Adipose tissue (tissue), 3 donors: Measurements from ENCODE around the gene CRYBG2. TPM values are rescaled to one million over a fixed set of nuclear protein-coding genes. Genes with fewer than 3 reads are reported as not detected.
"Not testable (repeated sequence)": the region's sequence is repeated elsewhere in the genome, so short reads cannot be mapped to it uniquely, and the experiment has no call there.

Experiments
- H3K27ac ChIP-seq: one replicate; pipeline ENCODE4 v1.5.1; 2013; ENCODE audit warnings: low read depth, low read length
- WGBS, 3 donors: extraction: QIAGEN DNeasy Blood & Tissue Kit; methylation state at CpG; one replicate each; pipeline ENCODE4 v1.1.7; 2013; 5-methylcytosine and 5-hydroxymethylcytosine counted together
- polyA plus RNA-seq, 3 donors: library from polyadenylated mRNA; stranded (reverse); fragments of 200-250 nt; gene quantifications; one replicate each; pipeline ENCODE4 v1.2.3, GENCODE V29; 2013
- donor health status: healthy with polysubstance abuse.
- donor health status: Bipolar disorder and iron deficiency.
- donor health status: healthy.

CRYBG2 gene, protein sequence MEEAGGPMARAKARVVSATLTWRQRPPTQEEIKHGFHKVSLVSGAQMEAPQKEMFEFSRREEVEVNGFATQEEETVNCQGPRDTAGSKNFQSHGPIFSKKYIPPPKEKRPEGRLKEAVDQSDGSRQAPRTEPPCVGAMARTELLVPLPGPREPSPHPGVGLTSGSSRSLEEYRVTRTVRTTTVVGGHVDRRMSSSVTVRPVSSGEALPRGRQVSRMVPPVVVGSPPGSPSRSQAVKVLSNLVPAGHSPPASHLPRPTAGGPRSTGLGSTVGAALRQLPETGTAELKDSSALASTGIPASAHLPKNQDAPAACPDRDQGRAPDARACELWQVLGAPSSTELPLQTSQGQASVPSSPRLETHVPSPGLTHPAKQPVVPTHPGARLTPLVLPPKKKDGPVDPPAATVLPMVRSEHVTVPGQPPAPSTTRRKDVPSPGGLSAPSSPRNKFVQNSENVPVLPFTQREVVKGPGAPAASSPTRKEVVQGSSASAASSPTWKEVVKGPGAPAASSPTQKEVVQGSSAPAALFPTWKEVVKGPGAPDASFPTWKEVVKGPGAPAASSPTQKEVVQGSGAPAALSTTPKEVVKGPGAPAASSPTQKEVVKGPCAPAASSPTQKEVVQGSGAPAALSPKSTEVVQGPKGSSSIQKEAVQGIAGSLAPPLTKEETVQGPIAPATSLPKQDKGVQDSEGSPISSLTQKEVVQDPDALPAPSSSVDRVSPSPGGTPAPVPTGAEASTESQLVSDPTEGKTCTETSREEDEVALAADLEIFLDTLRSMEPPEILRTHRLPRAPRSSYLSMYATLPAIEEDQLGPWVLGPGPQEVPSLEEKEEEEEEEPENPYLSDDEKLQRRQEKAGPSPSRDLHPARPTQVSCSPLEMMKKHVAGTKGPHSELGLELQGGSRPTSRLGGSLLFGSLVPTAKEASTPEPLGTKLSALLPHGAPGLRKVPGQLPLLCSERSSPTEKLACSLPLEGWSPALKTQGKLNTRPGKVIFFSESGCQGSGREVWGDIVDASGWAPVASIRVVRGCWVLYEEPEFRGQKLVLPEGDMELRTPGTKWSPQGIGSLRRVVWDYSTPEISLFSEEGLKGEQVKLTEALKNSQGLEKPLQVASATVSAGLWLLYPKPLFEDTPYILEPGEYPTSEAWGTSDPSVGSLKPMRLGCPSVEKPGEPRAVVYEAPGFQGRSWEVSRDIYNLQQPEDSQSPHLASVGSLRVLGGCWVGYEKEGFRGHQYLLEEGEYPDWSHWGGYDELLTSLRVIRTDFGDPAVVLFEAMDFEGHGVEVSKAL (N-terminal part only)
- under 1 TPM in 2 of 3 donors, not detected in 1; 0.14 to 0.18 TPM for polyA plus RNA-seq

DNA sequence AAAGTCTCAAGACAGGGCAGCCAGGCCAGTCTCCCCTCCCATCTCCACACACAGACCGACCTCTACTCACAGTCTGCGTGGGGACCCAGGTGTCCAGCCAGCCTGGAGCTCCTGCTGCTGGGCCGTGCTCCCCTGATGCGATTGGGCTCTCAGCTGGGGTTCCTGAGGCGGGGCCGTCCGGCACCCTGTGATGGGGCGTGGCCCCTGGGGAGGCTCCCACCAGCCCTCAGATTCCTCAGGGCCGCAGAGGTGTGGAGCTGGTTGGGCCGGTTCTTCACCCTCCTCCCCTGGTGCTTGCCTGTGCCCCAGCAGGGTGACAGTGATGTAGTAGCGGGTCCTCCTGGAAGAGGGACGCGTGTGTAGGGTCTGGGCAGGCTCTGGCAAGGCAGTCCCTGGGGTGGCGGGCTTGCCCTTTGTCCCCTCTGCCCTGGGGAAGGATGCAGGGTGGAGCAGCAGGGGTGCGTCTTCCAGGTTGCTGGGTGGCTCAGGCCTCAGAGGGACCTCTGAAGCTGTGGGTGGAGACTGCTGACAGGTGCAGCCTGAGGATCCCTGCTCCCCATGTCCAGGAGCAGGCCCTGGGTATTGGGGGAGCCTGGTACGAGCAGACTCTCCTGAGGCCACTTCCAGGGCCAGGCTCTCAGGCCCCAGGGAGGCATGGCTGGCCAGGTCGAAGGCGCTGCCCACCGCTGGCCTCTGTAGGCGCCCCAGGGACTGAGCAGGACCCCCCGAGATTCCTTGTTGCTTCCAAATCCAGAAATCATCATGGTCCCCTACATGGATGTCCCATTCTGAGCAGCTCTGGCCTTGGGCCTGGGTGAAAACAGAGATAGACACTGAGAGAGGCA is at the start of gene CRYBG2:
Gene CRYBG2 (minus strand): TSS at position 155 of the 845 bp plus-strand sequence. CDS start 7,473 bp downstream, outside the sequence.
- H3K27ac ChIP-seq: no peak within 1 kb of the TSS
- WGBS, 3 donors: 62 to 92% (median 85%) methylated on average over 18 to 21 of the region's 21 CpGs

- WGBS, 3 donors: 18 to 29% (median 26%) methylated on average over 4 of the region's 4 CpGs
Observed at GRCh38 chr1:26403656-26404055, 49.7 kb upstream of the CRYBG2 start.

GRCh38 chr1:26401891-26402290 is 48.0 kb upstream of the CRYBG2 start:
- 72 to 81% (median 78%) methylated on average over 3 of the region's 3 CpGs for WGBS, 3 donors
- H3K27ac ChIP-seq: no peak overlapping the region

More at GRCh38 chr1:26403656-26404055, 49.7 kb upstream of the CRYBG2 start:
- no peak overlapping the region for H3K27ac ChIP-seq

- H3K27ac ChIP-seq: no peak overlapping the region
- WGBS, 3 donors: 76 to 84% (median 82%) methylated on average over 3 of the region's 3 CpGs
Observed at GRCh38 chr1:26399034-26399433, 45.1 kb upstream of the CRYBG2 start.

DNA sequence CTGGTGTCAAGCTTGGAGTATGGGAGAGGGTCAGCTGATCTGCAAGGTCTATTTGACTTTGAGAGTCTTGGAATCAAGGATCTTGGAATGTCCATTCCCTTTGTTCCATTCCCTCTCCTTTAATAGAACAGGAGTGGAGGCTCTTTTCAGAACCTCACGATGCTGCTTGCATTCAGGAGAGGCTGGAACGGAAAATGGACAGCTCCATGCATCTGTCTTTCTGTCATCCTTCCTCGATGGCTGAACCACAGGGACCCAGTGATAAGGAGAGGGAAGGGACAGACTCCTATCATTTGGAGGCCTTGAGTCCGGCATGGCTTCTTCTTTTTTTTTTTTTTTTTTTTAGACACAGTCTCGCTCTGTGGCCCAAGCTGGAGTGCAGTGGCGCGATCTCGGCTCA is 41.8 kb upstream of the CRYBG2 start:
- WGBS, 3 donors: 78 to 85% (median 83%) methylated on average over 7 to 8 of the region's 8 CpGs
- H3K27ac ChIP-seq: no peak overlapping the region

GRCh38 chr1:26391450-26391849 is 37.5 kb upstream of the CRYBG2 start:
- WGBS, 3 donors: 6 to 15% (median 7%) methylated on average over 3 of the region's 3 CpGs
- H3K27ac ChIP-seq: no peak overlapping the region

GRCh38 chr1:26389604-26390247 is 35.8 kb upstream of the CRYBG2 start:
- 69 to 73% (median 70%) methylated on average over 4 of the region's 4 CpGs for WGBS, 3 donors
- H3K27ac ChIP-seq: no peak overlapping the region

DNA sequence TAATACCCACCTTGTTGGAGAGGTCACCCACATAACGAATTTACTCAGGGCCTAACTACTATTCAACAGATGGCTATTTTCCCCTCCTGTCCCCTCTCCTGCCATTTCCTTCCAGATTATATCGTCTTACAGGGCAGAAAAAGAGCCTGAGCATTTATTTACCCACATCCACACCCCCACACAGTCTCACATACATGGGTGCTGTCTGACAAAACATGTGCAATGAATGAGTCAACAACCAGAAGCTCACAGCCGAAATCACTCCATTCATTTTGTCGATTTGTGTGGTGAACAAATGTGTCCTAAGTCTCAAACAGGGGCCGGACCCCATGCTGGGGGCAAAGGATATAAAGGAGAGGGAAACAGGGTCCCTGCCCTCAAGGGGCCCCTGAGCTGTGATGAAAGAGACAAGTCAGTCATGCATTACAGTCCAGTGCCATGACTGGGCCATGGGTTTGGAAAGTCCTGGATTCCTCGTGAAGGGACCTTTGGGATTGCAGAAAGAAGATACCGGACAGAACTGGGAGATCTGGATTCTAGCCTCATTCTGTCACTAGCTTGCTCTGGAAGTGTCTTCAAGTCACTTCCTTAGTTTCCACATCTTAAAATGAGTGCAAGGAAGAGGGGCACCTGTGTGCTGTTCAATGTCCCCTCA is 35.0 kb upstream of the CRYBG2 start:
- 76 to 82% (median 79%) methylated on average over 7 of the region's 7 CpGs for WGBS, 3 donors
- no peak overlapping the region for H3K27ac ChIP-seq

DNA sequence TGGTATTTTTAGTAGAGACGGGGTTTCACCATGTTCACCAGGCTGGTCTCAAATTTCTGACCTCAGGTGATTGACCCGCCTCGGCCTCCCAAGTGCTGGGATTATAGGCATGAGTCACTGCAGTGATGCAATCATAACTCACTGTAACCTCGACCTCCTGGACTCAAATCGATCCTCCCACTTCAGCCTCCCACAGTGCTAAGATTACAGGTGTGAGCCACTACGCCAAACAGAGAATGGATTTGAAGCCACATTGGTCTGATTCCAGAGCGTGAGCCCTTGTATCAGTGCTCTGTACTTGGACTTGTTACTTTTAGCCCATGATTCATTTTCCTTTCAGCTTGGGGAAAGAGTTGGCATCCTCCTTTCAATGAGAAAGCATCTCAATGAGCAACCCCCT is 33.5 kb upstream of the CRYBG2 start:
- H3K27ac ChIP-seq: no peak overlapping the region
- 65 to 72% (median 71%) methylated on average over 7 of the region's 7 CpGs for WGBS, 3 donors

- H3K27ac ChIP-seq: not testable (repeated sequence)
Observed at GRCh38 chr1:26385063-26385462, 31.1 kb upstream of the CRYBG2 start.

DNA sequence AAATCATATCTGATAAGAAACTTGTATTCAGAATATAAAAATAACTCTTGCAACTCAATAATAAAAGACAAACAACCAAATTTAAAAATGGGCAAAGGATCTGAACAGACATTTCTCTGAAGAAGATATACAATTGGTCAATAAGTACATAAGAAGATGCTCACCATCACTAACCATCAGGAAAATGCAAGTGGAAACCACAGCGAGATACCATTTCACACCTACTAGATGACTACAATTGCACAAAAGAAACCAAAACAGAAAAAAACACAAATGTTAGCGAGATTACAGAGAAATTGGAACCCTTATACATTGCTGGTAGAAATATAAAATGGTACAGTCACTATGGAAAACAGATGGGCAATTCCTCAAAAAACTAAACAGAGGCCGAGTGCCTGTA is 30.1 kb upstream of the CRYBG2 start:
- 77 to 90% (median 80%) methylated on average over 3 of the region's 3 CpGs for WGBS, 3 donors
- H3K27ac ChIP-seq: no peak overlapping the region

More at GRCh38 chr1:26385063-26385462, 31.1 kb upstream of the CRYBG2 start:
- WGBS, 3 donors: 73 to 89% (median 86%) methylated on average over 3 of the region's 3 CpGs

GRCh38 chr1:26378879-26379251 is 24.9 kb upstream of the CRYBG2 start:
- whole genome bisulfite sequencing, 3 donors: 91 to 95% (median 91%) methylated on average over 3 of the region's 3 CpGs
- H3K27ac ChIP-seq: no peak overlapping the region

DNA sequence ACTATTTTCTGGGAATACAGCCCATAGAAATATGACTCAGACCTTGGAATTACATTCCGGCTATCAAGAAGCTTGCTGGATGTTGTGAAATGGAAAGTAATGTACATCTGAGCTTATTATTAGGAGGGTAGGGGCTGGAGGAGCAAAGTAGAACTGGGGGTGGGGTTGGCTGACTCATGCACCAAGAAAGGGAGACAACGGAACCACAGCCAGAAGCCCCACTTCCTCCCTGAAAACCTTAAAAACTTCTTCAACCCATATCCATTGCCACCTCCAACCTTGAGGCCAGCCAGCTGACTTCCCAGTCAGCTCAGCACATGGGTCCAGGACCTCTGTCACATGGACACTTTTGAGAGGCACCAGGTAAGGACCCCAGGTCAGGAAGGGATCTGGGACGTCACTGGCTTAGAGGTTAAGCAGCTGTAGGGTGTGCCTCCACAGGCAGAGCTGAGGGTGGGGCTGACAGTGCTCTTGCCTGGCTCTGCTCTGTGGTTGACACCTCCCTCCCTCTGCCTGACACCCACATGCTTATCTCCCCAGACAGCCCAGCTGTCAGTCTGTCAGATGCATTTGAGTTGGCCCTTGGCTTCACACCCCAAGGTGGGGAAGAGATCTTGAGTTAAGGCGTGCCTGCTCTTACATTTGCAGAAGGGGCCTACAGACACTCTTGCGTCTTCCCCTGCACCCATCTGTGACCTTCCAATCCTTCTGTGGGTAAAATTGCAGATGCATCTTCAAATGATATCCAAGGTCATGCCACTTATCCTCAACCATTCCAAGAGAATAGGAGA is 24.4 kb upstream of the CRYBG2 start:
- 16 to 51% (median 26%) methylated on average over 5 of the region's 5 CpGs for WGBS, 3 donors
- H3K27ac ChIP-seq: no peak overlapping the region

DNA sequence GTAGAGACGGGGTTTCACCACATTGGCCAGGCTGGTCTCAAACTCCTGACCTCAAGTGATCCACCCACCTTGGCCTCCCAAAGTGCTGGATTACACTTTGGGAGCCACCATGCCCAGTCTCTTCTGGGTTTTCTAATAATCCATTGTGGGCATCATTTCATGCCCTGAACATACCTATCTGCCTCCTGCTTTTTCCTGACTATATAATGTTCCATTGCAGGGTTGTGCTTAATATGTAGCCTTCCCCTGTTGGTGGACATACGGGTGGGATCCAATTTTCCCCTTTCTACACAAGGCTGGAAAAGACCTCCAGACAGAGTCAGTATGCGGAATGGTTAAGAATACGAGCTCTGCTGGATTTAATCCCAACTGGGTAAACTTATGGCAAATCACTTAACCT is 22.1 kb upstream of the CRYBG2 start:
- 89 to 97% (median 95%) methylated on average over 4 of the region's 4 CpGs for WGBS, 3 donors

GRCh38 chr1:26375081-26375480 is 21.2 kb upstream of the CRYBG2 start:
- no peak overlapping the region for H3K27ac ChIP-seq
- WGBS, 3 donors: 41 to 78% (median 45%) methylated on average over 6 of the region's 6 CpGs

More for the DNA sequence above, 22.1 kb upstream of the CRYBG2 start:
- no peak overlapping the region for H3K27ac ChIP-seq

DNA sequence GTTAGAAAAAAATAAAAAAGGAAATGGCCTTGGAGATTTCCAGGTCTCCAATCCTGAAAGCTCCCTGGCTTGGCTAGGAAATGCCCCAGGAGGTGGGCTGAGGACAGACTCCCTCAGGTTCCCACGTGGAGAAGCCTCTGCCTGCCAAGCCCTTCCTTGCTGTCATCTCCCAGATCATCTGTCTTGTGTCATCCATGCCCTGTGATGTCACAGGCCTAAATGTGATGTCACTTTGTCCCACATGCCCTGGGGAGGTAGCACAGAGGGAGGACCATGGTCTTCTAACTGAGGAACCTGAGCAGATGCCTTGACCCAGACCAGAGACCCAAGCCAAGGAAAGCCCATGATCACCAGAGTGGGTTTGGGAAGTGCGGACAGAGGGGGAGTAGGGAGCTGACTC is 20.4 kb upstream of the CRYBG2 start:
- not testable (repeated sequence) for H3K27ac ChIP-seq
- WGBS, 3 donors: 48 to 64% (median 62%) methylated on average over 2 of the region's 2 CpGs
